Measurements from ENCODE around the gene RGS2. TPM values are rescaled to one million over a fixed set of nuclear protein-coding genes. Genes with fewer than 3 reads are reported as not detected.

Gene RGS2
- total RNA-seq, 1 donor from 2014 or later = 14.4 TPM

DNA sequence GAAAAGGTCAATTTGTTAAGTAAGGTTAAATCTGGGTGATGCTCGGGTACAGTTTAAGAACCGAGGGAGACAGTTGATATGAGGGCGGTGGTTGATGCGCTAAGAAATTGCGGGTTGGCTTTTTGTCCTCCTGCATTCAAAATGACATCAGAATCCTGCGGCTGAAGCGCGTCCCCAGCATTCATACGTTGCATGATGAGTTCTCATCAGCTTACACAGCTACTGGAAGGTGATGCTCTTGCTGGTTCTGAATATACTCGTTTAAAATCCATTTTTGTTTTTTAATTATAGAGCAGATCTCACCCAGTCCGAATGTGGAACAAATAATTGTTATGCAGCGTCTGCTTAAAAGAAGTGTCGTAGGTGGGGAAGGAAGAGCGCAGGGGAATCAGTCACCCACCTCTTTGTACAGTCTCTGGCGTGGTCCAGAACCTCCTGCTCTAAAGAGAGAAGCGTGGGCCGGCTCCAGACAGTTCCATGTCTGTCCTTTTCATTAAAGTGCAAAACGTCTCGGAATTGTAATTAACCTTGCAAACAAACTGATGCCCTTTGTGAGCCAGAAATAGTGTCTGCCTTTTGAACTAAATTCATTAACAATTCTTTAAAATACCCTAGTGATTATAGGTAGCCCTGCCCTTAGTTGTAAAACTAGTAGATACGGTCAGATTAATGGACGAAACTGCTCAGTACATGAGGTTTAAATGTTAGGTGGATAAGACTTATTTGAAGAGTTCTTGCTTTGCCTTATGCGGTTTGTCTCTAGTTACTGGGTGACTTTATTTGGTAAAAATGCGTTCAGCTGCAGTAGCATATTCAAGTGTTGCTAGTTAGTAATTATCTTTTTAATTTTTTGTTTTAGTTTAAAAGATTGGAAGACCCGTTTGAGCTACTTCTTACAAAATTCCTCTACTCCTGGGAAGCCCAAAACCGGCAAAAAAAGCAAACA lies 741 bp downstream of the RGS2 start:
- Histone ChIP-seq H3K36me3 (no peaks in the 10 kb centered on the region), H4K20me1 (ENCODE audit: low read depth) (peaks cover 13% of the 10 kb centered on the region), H3K79me2 (ENCODE audit: low read depth) (no peaks in the 10 kb centered on the region), H2AFZ (replicated peaks) (peak overlapping the region; percentile 99), H3K27me3 (peaks cover 41% of the 10 kb centered on the region), H3K9ac (peak overlapping the region; percentile 54), H3K4me1 (peaks cover 13% of the 10 kb centered on the region), H3K4me2 (peak overlapping the region; percentile 94), H3K9me3 (ENCODE audit: low read depth) (no peaks in the 10 kb centered on the region), H3K27ac (no peak overlapping the region), H3K4me3 (peak overlapping the region; percentile 86), H3F3A (ENCODE audit: low read depth) (peaks cover 18% of the 10 kb centered on the region)
- H3K36me3 Mint-ChIP-seq = peaks cover 8% of the 10 kb centered on the region
- no peaks in the 10 kb centered on the region for H3K9me3 Mint-ChIP-seq
- peak overlapping the region; percentile 99 for H3K4me3 Mint-ChIP-seq
- TF ChIP-seq EZH2 (IDR thresholded peaks at IDR 0.05) = no peak
- TF ChIP-seq EZH2phosphoT487 (IDR thresholded peaks at IDR 0.05) = peak; percentile 8
- TF ChIP-seq, protein P1, sequence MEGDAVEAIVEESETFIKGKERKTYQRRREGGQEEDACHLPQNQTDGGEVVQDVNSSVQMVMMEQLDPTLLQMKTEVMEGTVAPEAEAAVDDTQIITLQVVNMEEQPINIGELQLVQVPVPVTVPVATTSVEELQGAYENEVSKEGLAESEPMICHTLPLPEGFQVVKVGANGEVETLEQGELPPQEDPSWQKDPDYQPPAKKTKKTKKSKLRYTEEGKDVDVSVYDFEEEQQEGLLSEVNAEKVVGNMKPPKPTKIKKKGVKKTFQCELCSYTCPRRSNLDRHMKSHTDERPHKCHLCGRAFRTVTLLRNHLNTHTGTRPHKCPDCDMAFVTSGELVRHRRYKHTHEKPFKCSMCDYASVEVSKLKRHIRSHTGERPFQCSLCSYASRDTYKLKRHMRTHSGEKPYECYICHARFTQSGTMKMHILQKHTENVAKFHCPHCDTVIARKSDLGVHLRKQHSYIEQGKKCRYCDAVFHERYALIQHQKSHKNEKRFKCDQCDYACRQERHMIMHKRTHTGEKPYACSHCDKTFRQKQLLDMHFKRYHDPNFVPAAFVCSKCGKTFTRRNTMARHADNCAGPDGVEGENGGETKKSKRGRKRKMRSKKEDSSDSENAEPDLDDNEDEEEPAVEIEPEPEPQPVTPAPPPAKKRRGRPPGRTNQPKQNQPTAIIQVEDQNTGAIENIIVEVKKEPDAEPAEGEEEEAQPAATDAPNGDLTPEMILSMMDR (IDR thresholded peaks at IDR 0.05) = no peak
- peak; percentile 61 for DNase-seq (ENCODE audit: low spot score)
- peak overlapping the region; percentile 94 for H3K27ac Mint-ChIP-seq
- peaks cover 5% of the 10 kb centered on the region for H3K27me3 Mint-ChIP-seq (ENCODE audit: insufficient read depth, low read depth)
- H3K4me1 Mint-ChIP-seq = peaks cover 28% of the 10 kb centered on the region

DNA sequence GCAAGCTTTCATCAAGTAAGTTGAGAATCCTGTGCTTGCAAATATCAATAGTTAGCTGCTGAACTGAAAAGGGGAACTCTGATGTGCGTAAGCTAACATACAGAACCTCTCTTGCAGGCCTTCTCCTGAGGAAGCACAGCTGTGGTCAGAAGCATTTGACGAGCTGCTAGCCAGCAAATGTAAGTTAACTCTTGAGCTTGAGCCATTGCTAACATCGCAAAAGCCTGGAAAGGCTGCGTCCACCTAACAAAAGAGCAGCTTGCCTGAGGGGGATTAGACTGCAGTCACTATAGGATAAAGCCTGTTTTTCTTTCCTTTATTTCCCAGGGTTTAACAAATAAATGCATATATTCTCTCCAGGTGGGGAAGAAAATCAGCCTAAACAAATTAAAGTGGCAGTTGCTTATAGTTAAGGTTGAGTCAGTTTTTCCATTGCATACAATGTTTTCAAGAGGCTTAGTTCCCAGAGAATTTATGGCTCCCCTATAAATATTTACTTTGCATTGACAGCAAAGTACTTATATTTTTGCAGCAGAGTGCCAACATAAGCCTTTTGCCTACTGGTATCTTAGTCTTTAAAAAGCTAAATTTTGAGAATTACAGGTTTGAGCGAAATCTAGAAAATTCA lies 1.5 kb downstream of the RGS2 start:
- Histone ChIP-seq H3K79me2 (ENCODE audit: low read depth) (no peaks in the 10 kb centered on the region), H3K9ac (no peak overlapping the region), H3K4me1 (peaks cover 13% of the 10 kb centered on the region), H3K4me3 (peak overlapping the region; percentile 86), H2AFZ (replicated peaks) (no peak overlapping the region), H3F3A (ENCODE audit: low read depth) (peaks cover 18% of the 10 kb centered on the region), H3K9me3 (ENCODE audit: low read depth) (no peaks in the 10 kb centered on the region), H3K36me3 (no peaks in the 10 kb centered on the region), H3K27me3 (peaks cover 41% of the 10 kb centered on the region), H4K20me1 (ENCODE audit: low read depth) (peaks cover 13% of the 10 kb centered on the region), H3K27ac (no peak overlapping the region), H3K4me2 (peak overlapping the region; percentile 94)
- Mint-ChIP-seq H3K4me3 (peak overlapping the region; percentile 99), H3K27me3 (ENCODE audit: insufficient read depth, low read depth) (peaks cover 5% of the 10 kb centered on the region), H3K27ac (peak overlapping the region; percentile 47), H3K9me3 (no peaks in the 10 kb centered on the region), H3K36me3 (peaks cover 8% of the 10 kb centered on the region), H3K4me1 (peaks cover 28% of the 10 kb centered on the region)
- DNase-seq (ENCODE audit: low spot score) = peak; percentile 84
- peak; percentile 77 for TF ChIP-seq EZH2phosphoT487 (IDR thresholded peaks at IDR 0.05)
- peak; percentile 32 for TF ChIP-seq EZH2 (IDR thresholded peaks at IDR 0.05)
- TF ChIP-seq, protein P1 (IDR thresholded peaks at IDR 0.05) = no peak

DNA sequence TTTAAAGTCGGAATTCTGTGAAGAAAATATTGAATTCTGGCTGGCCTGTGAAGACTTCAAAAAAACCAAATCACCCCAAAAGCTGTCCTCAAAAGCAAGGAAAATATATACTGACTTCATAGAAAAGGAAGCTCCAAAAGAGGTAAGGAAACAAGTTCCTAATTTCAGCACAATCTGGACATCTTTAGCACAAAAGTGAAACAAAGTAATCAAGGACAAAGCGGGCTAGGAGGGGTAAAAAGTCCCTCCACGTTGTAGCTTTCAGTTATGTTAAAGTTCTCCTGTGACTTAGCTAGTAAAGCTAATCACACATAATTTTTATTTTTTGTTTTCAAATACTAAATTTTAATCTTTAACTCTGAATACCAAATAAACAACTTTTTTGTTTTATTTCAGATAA lies 2.2 kb downstream of the RGS2 start:
- Histone ChIP-seq H3K4me1 (peaks cover 13% of the 10 kb centered on the region), H3K27me3 (peaks cover 41% of the 10 kb centered on the region), H3F3A (ENCODE audit: low read depth) (peaks cover 18% of the 10 kb centered on the region), H3K27ac (no peak overlapping the region), H3K79me2 (ENCODE audit: low read depth) (no peaks in the 10 kb centered on the region), H3K9me3 (ENCODE audit: low read depth) (no peaks in the 10 kb centered on the region), H2AFZ (replicated peaks) (no peak overlapping the region), H3K9ac (no peak overlapping the region), H3K4me2 (no peak overlapping the region), H3K36me3 (no peaks in the 10 kb centered on the region), H4K20me1 (ENCODE audit: low read depth) (peaks cover 13% of the 10 kb centered on the region), H3K4me3 (no peak overlapping the region)
- Mint-ChIP-seq H3K9me3 (no peaks in the 10 kb centered on the region), H3K4me1 (peaks cover 28% of the 10 kb centered on the region), H3K36me3 (peaks cover 8% of the 10 kb centered on the region), H3K27me3 (ENCODE audit: insufficient read depth, low read depth) (peaks cover 5% of the 10 kb centered on the region), H3K4me3 (peak overlapping the region; percentile 53), H3K27ac (no peak overlapping the region)
- DNase-seq (ENCODE audit: low spot score) = no peak
- TF ChIP-seq EZH2 (IDR thresholded peaks at IDR 0.05) (no peak), EZH2phosphoT487 (IDR thresholded peaks at IDR 0.05) (no peak)
- TF ChIP-seq, protein P1 (IDR thresholded peaks at IDR 0.05) = no peak
